CD4-positive, alpha-beta T cell treated with Interleukin-1 beta for 1 hour (primary cell): ENCODE results near the gene USP3.
"Not testable (repeated sequence)": the region's sequence is repeated elsewhere in the genome, so short reads cannot be mapped to it uniquely, and the experiment has no call there.

ENCODE experiments used
- DNase-seq, 2 donors: peaks; one replicate each; pipeline ENCODE4 v3.0.0-alpha.2; 2020 to 2022

The USP3 gene

GRCh38 chr15:63476229-63476632 is 28.2 kb upstream of the USP3 start:
- DNase-seq = no peak

GRCh38 chr15:63478243-63478642 is 26.1 kb upstream of the USP3 start:
- DNase-seq = no peak

DNA sequence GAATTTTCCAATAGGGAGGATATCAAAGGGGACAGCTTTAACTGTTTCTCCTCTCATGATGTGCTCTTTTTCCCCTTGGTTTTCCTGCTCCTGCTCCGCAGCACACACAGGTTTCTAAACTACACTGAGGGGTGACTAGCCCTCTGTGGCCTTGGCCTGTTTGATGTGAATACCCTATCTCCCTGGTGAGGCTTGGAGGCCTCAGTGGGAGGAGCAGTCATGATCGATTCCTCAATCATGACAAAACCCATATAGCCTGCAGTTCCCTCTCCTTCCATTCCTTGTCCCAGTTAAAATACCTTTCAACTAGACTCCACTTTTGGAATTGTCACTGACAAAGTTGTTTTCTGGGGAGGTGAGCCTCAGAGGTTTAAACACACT is 24.0 kb upstream of the USP3 start:
- no peak for DNase-seq

GRCh38 chr15:63481105-63481810 is 23.1 kb upstream of the USP3 start:
- DNase-seq = peak in 1 of 2 donors; percentile 58

DNA sequence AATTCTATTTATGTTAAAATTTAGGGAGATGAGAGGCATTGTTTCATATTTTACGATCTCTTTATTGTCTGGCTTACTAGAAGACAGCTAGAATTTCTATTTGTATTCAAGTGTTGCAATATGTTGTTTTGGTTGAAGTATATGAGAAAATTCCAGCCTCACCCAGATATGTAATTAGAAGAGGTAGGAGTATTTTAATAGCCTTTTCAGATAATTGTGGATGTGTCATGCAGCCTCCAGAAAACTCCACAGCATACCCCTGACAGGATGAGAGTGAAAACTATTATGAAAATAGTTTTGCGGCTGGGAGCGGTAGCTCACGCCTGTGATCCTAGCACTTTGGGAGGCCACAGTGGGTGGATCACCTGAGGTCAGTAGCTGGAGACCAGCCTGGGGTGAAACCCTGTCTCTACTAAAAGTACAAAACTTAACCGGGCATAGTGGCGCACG is 21.5 kb upstream of the USP3 start:
- no peak for DNase-seq

DNA sequence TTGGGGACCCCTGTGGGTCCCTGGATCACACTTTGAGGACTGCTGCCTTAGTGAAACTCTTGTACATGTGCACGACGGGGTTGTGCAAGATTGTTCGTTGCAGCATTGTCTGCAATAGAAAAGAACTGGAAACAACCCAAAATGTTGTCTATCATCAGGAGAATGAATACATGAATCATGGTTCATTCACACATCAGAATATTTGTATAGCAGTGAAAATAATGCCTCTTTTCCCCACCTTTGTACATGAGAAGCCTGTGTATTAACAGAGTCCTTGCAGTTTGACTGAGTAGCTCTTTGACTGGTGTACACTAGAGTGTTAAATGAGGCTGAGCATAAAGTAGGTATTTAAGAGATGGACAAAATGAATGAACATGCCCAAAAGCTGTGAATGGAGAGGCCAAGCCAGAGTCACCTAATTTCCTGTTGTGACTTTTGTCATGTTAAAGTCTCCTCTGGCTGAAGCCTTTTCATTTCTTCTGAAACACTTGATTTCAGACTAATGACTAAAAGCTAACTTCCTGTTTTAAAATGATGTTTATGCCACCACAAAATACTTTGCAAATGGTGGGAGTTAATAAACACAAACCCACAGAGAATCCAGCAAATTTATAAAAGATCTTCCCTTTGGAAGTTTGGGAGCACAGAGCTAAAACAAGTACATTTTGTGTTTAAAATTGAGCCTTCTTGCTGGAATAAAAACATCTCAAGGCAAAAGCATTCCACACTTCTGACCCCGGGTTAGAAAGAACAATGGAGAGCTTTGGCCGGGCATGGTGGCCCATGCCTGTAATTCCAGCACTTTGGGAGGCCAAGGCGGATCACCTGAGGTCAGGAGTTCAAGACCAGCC is 20.6 kb upstream of the USP3 start:
- no peak for DNase-seq

DNA sequence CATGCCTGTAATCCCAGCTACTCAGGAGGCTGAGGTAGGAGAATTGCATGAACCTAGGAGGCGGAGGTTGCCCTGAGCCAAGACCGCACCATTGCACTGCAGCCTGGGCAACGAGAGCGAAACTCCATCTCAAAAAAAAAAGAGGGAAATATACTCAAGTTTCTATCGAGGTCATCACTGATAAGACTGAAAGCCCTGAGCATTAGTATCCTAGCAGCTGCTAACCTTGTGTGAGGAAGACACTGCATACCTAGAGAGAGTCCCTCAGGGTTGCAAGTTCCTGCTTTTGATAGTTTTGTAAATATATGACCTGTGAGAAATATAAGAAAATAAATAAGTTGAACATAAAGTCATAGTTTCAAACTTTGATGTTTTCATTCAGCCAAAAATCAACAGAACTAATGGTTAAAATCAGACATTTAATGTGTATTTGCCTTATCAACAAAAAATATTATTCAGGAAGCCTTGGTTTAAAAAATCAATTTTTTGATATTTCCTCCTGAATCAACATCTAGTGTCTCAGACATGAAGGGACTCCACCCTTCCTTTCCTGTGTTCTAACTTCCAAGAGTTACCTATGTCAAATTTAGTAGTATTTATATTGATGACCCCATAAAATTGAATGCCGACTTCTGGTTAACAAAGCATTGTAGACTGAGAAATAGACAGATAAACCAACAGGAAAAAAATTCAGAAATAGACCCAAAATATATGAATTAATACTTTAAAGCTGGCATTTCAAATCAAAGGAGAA is 19.8 kb upstream of the USP3 start:
- DNase-seq = no peak

DNA sequence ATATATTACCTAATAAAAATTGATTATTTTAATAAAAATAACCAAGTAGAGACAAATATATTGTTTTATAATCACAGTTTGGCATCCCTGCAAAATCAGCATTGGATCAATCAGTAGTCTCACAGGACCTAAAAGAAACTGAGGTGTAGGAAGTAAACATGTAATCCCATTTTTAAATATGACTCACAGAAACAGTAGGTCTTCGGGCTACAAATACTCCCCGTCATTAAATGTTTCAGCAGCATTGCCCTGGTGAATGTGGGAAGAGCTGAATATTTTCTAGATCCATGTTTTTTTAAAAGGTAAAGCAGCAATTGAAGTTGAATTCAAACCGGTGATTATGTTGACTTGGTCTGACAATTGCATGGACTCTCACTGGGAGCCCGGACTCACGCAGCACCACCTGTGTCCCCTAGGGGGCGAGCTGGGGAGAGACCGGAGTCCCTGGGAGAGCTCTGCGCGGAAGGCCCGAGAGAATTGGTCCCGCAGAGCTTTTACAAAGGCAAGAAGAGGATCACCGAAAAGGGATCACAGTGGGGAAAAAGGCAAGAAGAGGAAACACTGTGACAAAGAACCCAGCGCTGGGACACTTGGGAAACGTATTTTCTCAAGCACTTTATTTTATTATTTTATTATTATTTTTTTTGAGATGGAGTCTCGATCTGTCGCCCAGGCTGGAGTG is 17.2 kb upstream of the USP3 start:
- peak; percentile 87 to 90 for DNase-seq

DNA sequence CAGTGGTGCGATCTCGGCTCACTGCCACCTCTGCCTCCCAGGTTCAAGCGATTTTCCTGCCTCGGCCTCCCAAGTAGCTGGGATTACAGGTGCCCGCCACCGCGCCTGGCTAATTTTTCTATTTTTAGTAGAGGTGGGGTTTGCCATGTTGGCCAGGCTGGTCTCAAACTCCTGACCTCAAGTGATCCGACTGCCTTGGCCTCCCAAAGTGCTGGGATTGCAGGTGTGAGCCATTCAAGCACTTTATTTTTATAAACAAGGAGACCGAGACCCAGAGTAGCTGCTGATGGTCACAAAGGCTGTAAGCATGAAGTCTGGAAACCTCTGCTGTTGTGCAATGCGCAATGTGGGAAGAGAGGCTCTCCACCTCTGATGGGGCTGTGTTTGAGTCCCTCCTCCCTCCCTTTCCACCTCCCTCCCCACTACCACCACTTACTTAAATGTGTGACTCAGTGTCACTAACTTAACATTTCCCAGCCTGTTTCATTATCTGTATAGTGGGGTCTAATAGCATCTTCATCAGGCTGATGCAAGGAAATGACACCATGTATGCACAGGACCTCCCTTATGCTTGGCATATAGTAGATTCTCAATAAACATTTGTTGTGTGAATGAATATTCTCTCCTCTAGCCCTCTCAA is 16.5 kb upstream of the USP3 start:
- not testable (repeated sequence) for DNase-seq

DNA sequence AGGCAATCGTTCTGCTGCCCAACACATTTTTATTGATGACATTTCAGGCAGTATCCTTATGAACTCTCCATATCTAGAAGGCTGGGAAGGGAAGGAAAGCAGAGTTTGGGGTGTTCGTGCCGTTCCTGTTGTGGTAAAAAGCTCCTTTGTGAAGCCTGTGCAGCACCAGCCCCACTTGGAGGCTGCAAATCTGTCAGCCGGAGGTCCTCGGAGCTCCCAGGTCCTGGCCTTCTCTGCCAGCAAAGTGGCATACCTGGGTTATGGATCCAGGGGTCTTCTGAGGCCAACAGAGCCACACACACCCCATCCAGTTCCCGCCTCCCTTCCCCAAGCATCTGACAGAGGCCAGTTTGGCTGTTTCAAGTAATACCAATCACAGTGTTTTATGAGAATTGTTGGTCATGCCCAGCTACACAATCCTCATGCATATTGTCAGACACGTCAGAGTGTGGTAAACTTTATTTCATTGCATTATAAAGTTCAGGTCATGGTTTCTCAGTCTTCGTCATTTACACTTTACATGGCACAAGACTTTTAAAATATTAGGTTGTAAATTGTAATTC is 15.9 kb upstream of the USP3 start:
- no peak for DNase-seq

GRCh38 chr15:63489352-63489751 is 15.0 kb upstream of the USP3 start:
- no peak for DNase-seq

- peak in 1 of 2 donors; percentile 66 for DNase-seq
Observed at GRCh38 chr15:63490345-63491034, 13.9 kb upstream of the USP3 start.

DNA sequence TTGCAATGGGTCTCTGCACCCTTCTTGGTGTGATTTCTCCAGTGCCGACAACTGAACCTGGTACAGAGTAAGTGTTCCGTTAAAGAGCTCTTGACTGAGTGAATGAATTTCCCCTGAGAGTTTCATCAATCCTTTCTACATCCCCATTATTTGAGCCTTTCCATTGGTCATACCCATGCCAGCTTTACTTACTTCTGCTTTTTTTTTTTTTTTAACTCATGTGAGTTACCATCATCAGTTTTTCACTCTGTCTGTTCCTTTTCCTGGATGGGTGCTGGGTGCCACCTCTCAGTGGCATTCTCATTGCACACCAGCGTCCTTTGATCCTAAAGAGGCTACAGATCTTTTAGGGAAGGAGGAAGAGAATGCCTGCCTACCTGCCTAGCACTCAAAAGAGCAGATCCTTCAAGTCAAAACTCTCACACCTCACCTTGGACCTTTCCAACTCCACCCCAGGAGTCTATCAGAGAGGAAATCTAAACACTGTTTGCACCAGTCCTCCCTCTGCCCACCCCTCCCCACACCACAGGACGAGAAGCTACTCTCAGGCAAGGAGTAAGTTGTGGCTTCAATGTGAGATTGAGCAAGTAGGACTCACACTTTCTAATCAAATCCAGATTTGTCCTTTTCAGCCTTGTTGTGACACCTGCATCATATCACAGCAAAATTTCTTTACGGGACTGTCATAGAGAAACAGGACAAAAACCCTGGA is 13.1 kb upstream of the USP3 start:
- DNase-seq = peak in 1 of 2 donors; percentile 42

DNA sequence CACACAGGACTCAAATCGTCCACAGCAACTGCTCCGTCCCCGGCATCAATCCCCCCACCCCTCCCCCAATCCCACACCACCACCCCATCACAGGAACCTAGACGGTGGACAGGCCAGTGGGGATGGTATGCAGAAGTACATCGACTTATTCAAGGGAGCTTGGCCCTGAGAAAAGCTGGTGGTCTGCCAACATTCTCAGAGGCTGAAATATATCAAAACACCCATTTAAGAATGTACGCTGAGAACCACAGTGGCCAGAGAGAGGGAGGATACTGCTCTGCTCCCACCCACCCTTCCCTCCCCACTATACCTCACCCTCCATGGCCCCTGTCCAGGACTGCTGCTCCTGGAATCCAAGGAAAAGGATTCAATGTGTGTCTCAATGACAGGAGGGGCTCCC is 12.4 kb upstream of the USP3 start:
- DNase-seq = no peak

- no peak for DNase-seq
Observed at GRCh38 chr15:63492541-63493077, 11.8 kb upstream of the USP3 start.

GRCh38 chr15:63493436-63493835 is 11.0 kb upstream of the USP3 start:
- no peak for DNase-seq

GRCh38 chr15:63494408-63494807 is 10.0 kb upstream of the USP3 start:
- DNase-seq = no peak

GRCh38 chr15:63495343-63495742 is 9.1 kb upstream of the USP3 start:
- no peak for DNase-seq

DNA sequence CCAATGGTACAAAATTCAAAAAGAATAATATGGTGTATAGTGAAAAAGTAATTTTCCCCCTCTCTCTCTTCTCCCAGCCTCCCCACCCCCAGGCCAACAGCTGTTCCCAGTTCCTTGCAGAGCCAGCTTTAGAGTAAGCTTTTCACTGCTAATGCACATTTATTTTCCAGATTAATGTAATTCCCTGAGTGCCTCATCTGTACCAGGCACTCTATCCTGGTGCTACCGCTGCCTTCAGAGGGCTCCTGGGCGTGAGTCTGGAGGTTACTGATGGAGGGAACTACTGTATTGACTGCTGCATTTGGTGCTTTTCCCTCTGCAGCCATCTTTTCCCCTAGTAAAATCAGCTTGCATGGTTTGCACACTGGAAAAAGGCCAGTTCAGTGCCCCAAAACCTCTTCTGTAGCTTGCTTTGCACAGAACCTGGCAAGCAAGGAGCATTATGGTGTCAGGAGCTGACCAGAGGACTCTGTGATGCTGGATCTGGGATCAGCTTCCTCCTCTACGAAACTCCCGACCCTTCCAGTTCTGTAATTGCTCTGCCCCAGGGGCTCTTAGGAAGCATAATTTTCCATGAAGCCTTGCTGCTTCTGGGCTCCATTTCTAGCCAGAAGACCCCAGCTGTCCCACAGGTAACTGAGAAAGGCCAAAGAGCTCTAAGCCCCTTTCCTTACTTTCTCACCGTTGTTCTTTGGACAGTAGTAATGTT is 8.5 kb upstream of the USP3 start:
- no peak for DNase-seq
